Kidney tubule cell (primary cell): ENCODE results near the gene ALDH9A1.
A peak's percentile ranks its signal among the peaks of the same experiment; 100 is the strongest.
"Not testable (repeated sequence)": the region's sequence is repeated elsewhere in the genome, so short reads cannot be mapped to it uniquely, and the experiment has no call there.

ENCODE experiments used
- DNase-seq: peaks from one replicate; pipeline ENCODE4 v3.0.0-alpha.2; 2018; ENCODE audit warnings: low spot score

The ALDH9A1 gene

DNA sequence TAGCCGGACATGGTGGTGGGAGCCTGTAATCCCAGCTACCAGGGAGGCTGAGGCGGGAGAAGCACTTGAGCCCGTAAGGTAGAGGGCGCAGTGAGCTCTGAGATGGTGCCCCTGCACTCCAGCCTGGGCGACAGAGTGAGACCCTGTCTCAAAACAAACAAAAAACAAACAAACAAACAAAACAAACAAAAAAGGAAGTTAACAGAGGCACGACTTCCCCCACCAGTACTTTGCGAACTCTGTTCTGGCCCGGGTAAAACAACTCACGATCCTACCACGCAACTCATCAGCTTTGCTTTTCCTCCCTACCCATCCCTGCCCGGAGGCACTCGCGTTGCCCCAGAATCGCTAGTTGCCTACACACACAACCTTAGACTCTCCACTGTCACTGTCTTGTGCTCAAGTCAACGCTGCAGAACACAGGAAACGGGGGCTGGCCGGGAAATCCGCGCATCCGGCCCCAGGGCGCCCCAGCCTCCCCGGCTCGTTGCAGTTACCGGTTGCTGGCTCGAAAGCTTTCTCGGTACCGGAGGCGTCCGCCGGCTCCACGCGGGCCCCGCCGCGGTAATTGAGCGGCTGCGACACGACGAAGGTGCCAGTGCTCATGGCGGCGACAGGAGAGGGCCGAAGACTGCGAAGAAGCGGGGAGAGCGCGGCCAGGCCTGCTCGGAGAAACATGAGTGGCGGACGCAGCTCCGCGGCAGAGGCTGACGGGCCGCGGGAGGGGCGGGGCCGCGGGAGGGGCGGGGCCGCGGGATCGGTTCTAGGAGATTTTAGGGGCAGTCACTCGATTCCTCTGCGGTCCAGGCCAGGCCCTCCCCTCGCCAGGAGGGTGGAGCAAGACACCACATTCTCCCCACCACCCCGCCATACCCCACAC is at the start of gene ALDH9A1:
ALDH9A1 (minus strand) TSS at position 682 of the 880 bp plus-strand sequence; CDS start at position 678, 4 bp downstream.
- peak; percentile 89 for DNase-seq

DNA sequence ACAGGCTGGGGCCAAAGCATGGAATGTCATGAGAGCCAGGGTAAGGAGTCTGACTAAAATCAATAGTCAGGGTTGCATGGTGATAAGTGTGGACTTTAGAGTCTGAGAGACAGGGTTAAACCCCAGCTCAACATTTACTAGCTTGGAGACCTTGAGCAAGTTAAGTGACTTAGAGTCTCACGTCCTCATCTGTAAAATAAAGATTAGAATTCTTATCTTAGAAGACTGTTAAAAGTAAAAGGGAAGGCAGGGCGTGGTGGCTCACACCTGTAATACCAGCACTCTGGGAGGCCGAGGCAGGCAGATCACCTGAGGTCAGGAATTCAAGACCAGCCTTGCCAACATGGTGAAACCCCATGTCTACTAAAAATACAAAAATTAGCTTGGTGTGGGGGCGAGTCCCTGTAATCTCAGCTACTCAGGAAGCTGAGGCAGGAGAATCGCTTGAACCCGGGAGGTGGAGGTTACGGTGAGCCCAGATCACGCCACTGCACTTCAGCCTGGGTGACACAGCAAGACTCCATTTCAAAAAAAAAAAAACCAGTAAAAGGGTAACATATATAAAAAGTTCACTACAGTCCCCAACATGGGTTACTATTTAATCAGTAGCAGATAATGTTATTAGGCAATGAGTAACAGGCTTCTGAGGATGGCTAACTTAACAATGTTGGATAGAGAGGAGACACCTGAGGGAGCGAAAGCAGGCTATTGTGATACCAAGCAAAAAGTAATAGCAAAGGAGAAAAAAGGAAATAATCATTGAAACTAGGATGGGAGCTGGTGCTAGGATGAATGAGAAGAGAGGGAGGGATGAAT is 49.5 kb upstream of the ALDH9A1 start:
- DNase-seq, result peak; percentile 23

DNA sequence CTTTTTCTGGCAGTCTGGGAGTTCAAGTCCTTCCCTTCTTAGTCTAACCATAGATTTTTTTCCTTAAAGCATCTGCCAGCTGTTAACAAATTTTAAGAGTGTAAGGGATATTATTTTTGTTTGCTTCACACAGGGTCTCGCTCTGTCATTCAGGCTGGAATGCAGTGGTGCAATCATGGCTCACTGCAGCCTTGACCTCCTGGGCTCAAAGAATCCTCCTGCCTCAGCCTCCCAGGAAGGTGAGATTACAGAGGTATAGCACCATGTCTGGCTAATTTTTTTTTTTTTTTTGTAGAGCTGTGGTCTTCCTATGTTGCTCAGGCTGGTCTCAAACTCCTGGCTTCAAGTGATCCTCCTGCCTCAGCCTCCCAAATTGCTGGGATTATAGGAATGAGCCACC is 46.6 kb upstream of the ALDH9A1 start:
- DNase-seq, result not testable (repeated sequence)

DNA sequence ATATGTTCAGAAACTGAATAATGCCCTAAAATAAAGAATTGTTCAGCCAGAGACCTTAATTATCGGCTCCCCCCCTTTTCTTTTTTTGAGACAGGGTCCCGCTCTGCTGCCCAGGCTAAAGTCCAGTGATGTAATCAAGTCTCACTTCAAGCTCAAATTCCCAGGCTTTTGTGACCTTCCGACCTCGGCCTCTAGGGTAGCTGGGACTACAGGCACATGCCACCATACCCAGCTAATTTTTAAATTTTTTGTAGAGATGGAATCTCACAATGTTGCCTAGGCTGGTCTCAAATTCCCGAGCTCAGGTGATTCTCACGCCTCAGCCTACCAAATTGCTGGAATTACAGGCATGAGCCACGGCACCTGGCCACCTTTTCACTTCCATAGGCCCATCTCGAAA is 43.8 kb upstream of the ALDH9A1 start:
- no peak for DNase-seq

DNA sequence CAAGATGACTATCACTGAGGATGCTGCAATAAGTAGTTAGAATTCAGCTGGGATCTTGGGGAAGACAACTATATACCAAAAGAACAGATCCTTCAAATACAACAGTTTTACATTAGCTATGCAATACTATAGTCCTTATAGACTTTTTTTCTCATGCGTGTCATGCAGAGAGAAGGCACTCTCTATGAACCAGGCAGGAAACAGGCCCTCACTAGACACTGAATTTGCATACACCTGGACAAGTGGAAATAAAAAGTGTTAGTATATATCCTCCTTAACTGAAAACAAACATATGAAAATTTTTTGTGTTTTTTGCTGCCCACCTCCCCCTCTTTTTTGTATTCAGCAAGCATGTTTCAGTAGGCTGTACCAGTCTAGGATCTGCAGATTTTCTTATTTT is 40.4 kb upstream of the ALDH9A1 start:
- DNase-seq, result no peak

DNA sequence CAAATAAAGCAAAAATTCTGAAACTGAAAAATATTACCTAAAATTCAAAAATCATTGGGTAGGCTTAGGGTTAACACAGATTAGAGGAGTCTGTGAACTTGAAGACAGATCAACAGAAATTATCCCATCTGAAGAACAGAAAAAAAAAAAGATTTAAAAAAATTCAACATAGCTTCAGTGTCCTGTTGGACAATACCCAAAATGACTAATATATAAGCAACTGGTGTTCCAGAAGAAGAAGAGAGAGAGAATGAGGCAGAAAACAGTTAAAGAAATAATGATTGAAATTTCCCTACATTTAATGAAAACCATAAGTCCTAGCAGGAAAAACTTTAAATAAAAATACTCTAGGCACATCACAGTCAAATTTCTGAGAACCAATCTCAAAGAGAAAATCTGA is 38.8 kb upstream of the ALDH9A1 start:
- DNase-seq, result no peak

DNA sequence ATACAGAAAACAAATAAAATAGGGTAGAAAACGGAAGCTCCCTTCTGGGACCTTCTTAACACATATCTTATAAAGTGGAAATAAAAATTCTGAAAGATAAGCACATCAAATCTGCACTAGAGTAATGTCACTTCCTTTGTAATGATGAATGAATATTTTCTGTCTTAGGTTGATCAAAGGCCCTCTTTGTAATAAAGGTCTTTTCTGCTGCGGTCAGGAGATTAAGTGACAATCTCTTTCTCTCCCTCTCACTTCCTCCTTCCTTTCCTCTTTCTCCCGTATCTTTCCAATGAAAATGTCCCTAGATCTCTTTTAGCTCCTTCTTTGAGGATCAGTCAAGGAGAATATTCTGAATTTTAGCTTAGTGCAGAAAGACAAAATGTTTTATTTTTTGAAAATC is 36.5 kb upstream of the ALDH9A1 start:
- no peak for DNase-seq

DNA sequence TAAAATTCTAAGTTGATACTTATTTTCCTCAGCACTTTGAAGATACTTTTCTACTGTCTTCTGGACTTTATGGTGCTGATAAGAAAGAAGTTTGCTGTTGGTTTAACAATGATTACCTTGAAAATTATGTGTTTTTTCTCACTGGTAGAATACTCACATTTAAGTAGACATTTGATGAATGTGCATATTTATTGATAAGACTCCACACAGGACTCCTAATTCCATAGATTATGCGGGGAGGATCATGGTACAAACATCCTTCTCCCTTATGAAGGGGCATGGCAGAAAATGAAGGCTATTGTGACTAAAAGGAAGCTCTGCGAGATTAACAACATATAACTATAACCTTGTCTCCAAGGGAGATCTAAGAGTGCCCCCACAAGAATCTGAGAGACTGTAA is 28.5 kb upstream of the ALDH9A1 start:
- no peak for DNase-seq

DNA sequence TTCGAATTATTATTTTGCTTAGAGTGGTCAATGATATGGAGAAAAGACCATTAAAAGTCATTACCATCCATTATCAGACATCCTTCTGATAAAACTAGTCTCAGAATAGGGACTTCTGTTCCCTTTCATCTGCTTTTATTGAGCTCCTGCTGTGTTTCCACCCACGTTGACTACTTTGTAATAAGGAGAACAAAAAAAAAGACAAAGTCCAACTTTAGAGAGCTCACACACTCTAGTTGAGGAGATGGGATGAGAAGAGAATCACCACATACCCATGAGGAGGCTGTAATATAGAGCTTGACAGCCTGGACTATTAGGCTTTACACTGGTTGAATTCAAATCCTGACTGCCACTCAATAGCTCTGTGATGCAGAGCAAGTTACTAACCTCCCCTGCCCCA is 27.8 kb upstream of the ALDH9A1 start:
- no peak for DNase-seq

DNA sequence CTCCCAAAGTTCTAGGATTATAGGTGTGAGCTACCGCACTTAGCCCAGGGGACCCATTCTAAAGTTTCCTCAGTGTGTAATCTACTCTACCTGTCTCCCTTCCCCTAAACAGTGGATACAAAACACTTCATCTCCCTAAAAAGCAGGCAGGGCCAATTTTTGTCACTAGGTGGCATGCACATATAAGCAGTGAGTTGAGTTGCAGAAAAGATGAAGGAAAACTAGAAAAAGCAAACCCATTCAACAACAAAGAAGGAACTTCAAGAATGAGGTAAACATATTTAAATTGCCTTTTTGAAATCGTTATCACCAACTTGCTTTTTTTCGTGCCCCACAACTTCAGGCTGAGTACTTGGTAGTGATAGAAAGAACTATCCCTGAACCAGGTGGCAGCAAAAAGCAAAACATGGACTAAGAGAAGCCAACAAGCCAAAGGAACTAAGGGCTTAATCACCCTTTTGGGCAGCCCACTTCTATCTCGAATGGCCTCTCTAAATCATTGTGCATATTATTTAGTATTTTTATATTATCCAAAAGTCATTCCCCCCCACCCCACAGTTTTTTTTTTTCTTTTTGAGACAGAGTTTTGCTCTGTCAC is 19.7 kb upstream of the ALDH9A1 start:
- peak; percentile 66 for DNase-seq

DNA sequence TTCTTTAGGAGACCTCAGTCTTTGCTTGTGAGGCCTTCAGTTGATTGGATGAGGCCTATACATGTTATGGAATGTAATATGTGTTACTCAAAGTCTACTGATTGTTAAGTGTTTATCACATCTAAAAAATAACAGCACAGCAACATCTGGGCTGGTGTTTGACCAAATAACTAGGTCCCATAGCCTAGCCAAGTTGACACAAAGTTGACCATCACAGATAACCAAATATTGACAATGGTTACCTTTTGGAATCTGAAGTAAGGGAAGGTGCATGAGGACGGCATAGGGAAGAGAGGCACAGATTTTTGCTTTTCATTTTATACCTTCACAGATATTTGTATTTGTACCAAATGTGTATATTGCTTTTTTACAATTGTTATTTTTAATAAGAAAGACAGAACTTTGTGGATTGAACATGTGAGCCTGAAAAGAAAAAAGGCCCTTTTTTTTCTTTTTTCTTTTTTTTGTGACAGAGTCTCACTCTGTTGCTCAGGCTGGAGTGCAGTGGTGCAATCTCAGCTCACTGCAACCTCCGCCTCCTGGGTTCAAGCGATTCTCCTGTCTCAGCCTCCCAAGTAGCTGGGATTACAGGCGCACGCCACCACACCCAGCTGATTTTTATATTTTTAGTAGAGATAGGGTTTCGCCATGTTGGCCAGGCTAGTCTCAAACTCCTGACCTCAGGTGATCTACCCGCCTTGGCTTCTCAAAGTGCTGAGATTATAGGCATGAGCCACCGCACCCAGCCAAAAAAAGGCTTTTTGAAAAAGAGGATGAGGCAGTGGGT is 18.1 kb upstream of the ALDH9A1 start:
- DNase-seq, result not testable (repeated sequence)

DNA sequence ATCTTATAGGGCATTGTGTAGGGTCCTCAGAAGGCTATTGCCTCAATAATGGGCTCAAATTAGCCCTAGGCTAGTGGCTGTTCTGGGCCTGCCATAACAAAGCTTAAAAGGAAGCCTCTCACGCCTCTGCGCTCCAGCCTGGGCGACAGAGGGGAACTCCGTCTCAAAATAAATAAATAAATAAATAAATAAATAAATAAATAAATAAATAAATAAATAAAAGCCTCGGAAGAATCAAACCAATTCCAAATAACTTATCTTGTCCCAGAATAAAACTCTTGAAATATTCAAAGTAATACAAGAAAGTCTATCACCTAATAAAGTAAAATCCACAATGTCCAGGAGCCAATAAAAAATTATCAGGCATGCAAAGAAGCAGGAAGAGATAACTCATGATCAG is 14.4 kb upstream of the ALDH9A1 start:
- no peak for DNase-seq

DNA sequence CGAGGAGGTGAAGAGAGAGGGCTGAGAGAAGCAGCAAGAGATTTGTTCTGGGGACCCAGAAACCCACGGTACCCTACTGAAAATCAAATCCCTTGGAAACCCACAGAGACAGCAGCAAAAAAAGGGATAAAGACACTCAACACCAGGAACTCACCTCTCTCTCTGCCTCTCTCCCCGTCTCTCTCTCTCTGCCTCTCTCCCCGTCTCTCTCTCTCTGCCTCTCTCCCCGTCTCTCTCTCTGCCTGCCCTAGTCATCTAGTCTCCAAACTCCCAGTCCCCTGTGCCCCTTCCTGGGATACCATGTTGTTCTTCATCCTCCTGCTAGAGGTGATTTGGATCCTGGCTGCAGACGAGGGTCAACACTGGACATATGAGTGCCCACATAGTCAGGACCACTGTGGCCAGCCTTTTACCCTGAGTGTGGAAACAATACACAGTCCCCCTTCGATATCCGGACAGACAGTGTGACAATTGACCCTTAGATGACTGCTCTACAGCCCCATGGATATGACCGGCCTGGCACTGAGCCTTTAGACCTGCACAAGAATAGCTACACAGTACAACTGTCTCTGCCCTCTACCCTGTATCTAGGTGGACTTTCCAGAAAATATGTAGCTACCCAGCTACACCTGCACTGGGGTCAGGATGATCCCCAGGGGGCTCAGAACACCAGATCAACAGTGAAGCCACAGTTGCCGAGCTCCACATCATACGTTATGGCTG is 9.8 kb upstream of the ALDH9A1 start:
- DNase-seq, result no peak

DNA sequence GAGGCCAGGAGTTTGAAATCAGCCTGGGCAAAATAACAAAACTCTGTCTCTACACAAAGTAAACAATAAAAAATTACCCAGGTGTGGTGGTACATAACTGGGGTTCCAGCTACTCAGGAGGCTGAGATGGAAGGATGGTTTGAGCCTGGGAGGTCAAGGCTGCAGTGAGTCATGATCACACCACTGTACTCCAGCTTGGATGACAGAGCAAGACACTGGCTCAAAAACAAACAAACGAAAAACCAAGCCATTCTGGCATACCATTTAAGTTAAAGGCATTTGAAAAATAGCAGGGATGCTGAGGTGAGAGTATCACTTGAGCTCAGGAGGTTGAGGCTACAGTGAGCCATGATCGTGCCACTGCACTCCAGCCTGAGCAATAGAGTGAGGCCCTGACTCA is 5.3 kb upstream of the ALDH9A1 start:
- DNase-seq, result peak; percentile 56

DNA sequence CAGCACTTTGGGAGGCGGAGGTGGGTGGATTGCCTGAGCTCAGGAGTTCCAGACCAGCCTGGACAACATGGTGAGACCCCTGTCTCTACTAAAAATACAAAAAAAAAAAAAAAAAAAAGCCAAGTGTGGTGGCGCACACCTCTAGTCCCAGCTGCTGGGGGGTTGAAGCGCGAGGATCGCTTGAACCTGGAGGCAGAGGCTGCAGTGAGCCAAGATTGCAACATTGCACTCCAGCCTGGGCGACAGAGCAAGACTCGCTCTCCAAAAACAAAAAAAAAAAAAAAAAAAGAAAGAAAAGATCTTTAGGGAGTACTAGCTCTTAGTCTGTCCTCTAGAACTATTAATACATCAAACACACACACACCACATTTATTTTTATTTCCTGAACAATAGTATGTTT is 3.6 kb upstream of the ALDH9A1 start:
- DNase-seq, result not testable (repeated sequence)

DNA sequence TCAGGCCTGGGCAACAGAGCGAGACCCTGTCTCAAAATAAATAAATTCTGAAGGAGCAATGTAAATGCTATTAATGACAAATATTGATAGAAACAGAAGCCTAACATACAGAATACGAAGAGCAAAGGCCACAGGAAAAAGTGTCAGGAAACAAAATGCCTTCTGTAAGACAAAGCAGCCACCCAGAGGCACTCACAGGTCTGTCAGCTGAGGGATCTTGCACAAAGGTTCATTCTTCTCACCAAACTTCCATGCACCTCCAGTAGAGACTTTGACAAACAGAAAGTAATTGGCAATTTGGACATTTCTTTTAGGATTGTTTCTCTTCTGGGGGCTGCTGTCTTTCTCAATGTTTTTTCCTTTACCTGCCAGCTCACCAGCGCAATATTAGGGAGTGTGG is 1.2 kb upstream of the ALDH9A1 start:
- no peak for DNase-seq

DNA sequence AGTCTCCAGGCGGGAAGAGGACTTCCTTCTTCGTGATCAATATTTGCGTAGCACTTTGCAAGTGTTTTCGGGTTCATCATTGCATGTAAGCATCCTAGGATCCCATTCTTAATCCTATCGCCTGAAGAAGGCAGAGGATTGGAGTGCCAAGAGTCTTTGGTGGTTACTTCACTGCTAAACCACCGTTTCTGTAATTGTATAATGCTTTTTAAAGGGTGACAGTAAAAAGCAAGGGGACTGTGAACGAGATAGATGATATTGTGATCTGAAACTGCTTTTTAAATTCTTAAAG is 345 bp upstream of the ALDH9A1 start:
- no peak for DNase-seq

DNA sequence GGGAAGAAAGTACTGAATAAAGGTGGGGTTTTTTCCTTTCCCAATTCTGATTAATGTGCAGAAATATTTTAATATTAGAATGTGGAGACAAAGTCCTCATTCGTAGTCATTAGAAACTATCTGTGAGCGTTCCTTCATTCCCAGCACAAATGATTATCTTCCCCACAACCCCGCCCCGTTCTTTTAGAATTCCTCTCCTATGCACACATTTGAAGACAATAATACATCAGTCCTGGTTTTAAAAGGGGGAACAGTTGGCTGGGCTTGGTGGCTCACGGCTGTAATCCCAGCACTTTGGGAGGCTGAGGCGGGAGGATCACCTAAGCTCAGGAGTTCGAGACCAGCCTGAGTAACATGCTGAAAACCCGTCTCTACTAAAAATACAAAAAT is 876 bp downstream of the ALDH9A1 start:
- DNase-seq, result no peak

DNA sequence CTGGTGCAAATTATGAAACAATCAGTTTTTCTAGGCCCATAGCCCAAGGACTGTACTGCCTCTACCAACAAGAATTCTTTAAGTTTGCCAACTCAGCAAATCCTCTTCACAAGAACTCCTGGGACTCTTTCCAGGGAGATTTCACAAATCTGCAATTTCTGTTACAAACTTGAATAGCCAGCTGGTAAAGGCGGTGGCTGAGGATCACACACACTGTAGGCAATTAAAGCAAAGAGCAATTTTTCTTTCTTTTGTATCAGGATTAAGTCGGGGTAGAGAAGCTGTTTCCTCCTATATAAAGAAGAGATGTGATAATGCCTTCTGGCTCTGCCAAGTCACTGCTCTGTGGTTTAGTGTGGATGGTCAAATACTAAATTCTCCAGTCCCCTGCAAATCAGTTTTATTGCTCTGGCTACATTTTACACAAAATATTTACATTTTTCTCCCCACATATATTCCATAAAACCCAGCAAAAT is 1.7 kb downstream of the ALDH9A1 start:
- DNase-seq, result peak; percentile 17

DNA sequence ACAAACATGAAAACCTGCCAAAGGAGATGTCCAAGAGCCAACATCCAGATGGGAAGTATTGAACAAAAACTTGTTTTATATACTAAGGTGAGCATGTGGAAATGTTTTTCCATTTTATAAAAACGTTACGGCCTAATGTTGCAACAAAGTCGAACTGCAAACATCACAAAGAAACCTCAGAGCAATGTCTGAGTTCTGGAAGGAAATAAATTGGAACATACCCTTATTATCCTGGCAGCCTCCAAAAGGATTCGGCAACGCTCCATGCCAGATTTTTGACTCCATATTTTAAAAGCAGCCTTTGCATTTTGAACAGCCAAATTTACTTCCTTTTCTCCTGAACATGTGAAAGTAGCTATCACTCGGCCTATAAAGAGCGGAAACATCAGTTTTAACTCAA is 3.3 kb downstream of the ALDH9A1 start:
- no peak for DNase-seq

DNA sequence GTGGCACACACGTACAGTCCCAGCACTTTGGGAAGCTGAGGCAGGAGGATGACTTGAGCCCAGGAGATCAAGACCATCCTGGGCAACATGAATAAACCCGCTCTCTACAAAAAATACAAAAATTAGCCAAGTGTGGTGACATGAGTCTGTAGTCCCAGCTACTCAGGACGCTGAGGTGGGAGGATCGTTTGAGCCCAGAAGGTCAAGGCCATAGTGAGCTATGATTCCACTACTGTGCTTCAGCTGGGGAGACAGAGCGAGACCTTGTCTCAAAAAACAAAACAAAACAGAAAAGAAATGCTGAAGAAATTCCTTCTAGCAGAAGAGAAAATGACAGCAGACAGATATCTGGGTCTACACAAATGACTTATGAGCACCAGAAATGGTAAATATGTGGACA is 10.3 kb downstream of the ALDH9A1 start:
- DNase-seq, result no peak
